GM18508 (cell line): ENCODE results near the gene OTOA.
"Not testable (repeated sequence)": the region's sequence is repeated elsewhere in the genome, so short reads cannot be mapped to it uniquely, and the experiment has no call there.

Experiments
- ATAC-seq: cut with Tn5 transposase; IDR thresholded peaks from one replicate; pipeline ENCODE4 v1.9.1; 2021; ENCODE audit warnings: moderate number of reproducible peaks; ENCODE audit not compliant: insufficient read depth, unreplicated experiment

OTOA gene

GRCh38 chr16:21793310-21793709 lies 129.5 kb downstream of the OTOA start:
- not testable (repeated sequence) for ATAC-seq

GRCh38 chr16:21798601-21799000 lies 134.8 kb downstream of the OTOA start:
- ATAC-seq, result not testable (repeated sequence)

- not testable (repeated sequence) for ATAC-seq
These were observed 138.0 kb downstream of the OTOA start for GRCh38 chr16:21801538-21802374.

- not testable (repeated sequence) for ATAC-seq
These were observed 138.6 kb downstream of the OTOA start for GRCh38 chr16:21802375-21802663.
